ENCODE measurements around the gene TRPC6. TPM values are rescaled to one million over a fixed set of nuclear protein-coding genes. Genes with fewer than 3 reads are reported as not detected.

TRPC6 gene
- total RNA-seq (2014; rRNA removed; shearing (Covaris generic)), result not detected in 2 replicates

GRCh38 chr11:101583251-101584128 is at the start of gene TRPC6:
Gene TRPC6 (minus strand): TSS chr11:101584007. CDS start chr11:101583503, 504 bp downstream.
- no peak for DNase-seq (ENCODE audit: low read depth)

GRCh38 chr11:101620026-101620425 is 36.2 kb upstream of the TRPC6 start:
- DNase-seq (ENCODE audit: low read depth), result no peak

GRCh38 chr11:101618709-101619108 is 34.9 kb upstream of the TRPC6 start:
- DNase-seq (ENCODE audit: low read depth), result no peak

- DNase-seq (ENCODE audit: low read depth), result no peak
Observed at GRCh38 chr11:101617735-101618332, 34.0 kb upstream of the TRPC6 start.

GRCh38 chr11:101612481-101612880 is 28.7 kb upstream of the TRPC6 start:
- no peak for DNase-seq (ENCODE audit: low read depth)

GRCh38 chr11:101600924-101601323 is 17.1 kb upstream of the TRPC6 start:
- DNase-seq (ENCODE audit: low read depth), result no peak

GRCh38 chr11:101586965-101587364 is 3.2 kb upstream of the TRPC6 start:
- DNase-seq (ENCODE audit: low read depth), result no peak

GRCh38 chr11:101584655-101585054 is 848 bp upstream of the TRPC6 start:
- DNase-seq (ENCODE audit: low read depth), result no peak

- no peak for DNase-seq (ENCODE audit: low read depth)
Observed at GRCh38 chr11:101584129-101584515, 315 bp upstream of the TRPC6 start.

- DNase-seq (ENCODE audit: low read depth), result no peak
Observed at GRCh38 chr11:101582989-101583250, 887 bp downstream of the TRPC6 start.

GRCh38 chr11:101582236-101582988 is 1.4 kb downstream of the TRPC6 start:
- DNase-seq (ENCODE audit: low read depth), result no peak

- DNase-seq (ENCODE audit: low read depth), result no peak
Observed at GRCh38 chr11:101577461-101577860, 6.3 kb downstream of the TRPC6 start.

- no peak for DNase-seq (ENCODE audit: low read depth)
Observed at GRCh38 chr11:101576456-101576855, 7.4 kb downstream of the TRPC6 start.

GRCh38 chr11:101574886-101575285 is 8.9 kb downstream of the TRPC6 start:
- no peak for DNase-seq (ENCODE audit: low read depth)

- no peak for DNase-seq (ENCODE audit: low read depth)
Observed at GRCh38 chr11:101567071-101567470, 16.7 kb downstream of the TRPC6 start.

GRCh38 chr11:101566626-101567025 is 17.2 kb downstream of the TRPC6 start:
- no peak for DNase-seq (ENCODE audit: low read depth)

- no peak for DNase-seq (ENCODE audit: low read depth)
Observed at GRCh38 chr11:101563166-101563565, 20.6 kb downstream of the TRPC6 start.

- DNase-seq (ENCODE audit: low read depth), result no peak
Observed at GRCh38 chr11:101555366-101555765, 28.4 kb downstream of the TRPC6 start.

- no peak for DNase-seq (ENCODE audit: low read depth)
Observed at GRCh38 chr11:101553891-101554292, 29.9 kb downstream of the TRPC6 start.

- no peak for DNase-seq (ENCODE audit: low read depth)
Observed at GRCh38 chr11:101552888-101553287, 30.9 kb downstream of the TRPC6 start.

- DNase-seq (ENCODE audit: low read depth), result no peak
Observed at GRCh38 chr11:101528541-101528940, 55.3 kb downstream of the TRPC6 start.

- DNase-seq (ENCODE audit: low read depth), result no peak
Observed at GRCh38 chr11:101523634-101524260, 60.1 kb downstream of the TRPC6 start.
